H1 (cell line): ENCODE data around the gene PRPF6. TPM values are rescaled to one million over a fixed set of nuclear protein-coding genes. Genes with fewer than 3 reads are reported as not detected.

Experiments
- CTBP2 ChIP-seq: IDR thresholded peaks from 2 replicates; pipeline ENCODE4 v1.7.0; 2011; ENCODE audit warnings: borderline replicate concordance, mild to moderate bottlenecking, moderate library complexity, mixed read lengths, low read length; ENCODE audit not compliant: insufficient read depth, insufficient read length
- SIN3A ChIP-seq, 2 experiments: IDR thresholded peaks in 1 of 2; conservative IDR thresholded peaks in 1 of 2; 2 replicates each; pipeline ENCODE4 v1.6.1; 2011 to 2012; ENCODE audit warnings: low read length in 2 of 2, improper control_type of control experiment in 1 of 2, low read depth in 1 of 2, mild to moderate bottlenecking in 1 of 2
- ZNF274 ChIP-seq: IDR thresholded peaks from 2 replicates; pipeline ENCODE4 v1.7.0; 2012; ENCODE audit warnings: low read length, borderline replicate concordance; ENCODE audit errors: extremely low read depth
- polyA plus RNA-seq, 7 experiments: library from polyadenylated mRNA; depleted of rRNA in 3 of 7; stranded (reverse) in 5 of 7; unstranded in 2 of 7; fragments of >200 nt in 5 of 7; fragments of 200-250 nt in 2 of 7; gene quantifications; 1 replicate in 5 of 7; 2 replicates in 1 of 7; 4 replicates in 1 of 7; pipeline versions ENCODE4 v1.2.1 to v1.2.3, GENCODE V29; 2011 to 2013; ENCODE audit warnings: missing spikeins in 2 of 7, mixed read lengths in 2 of 7
- total RNA-seq: library from RNA; stranded (reverse); fragmentation: NEBNext Ultra II Directional; extraction: Animal tissue kit (Norgen Biotek cat#: 25700); gene quantifications from 2 replicates; pipeline ENCODE4 v1.2.1, GENCODE V29; 2021

The PRPF6 gene
- total and polyA plus RNA-seq, 2 of the 8 experiments (the other 6 are each of a cell fraction or from before 2014, with no cell fraction given) = 27.9 to 76.9 TPM

GRCh38 chr20:63932606-63933160 is 48.2 kb upstream of the PRPF6 start (continued):
- no peak for TF ChIP-seq SIN3A (conservative IDR thresholded peaks at IDR 0.05 in 1 of 2, IDR thresholded peaks at IDR 0.05 in 1 of 2; ENCODE audit: low read depth in 1 of 2, low read length in 2 of 2)
- TF ChIP-seq ZNF274 = no peak
- no peak for TF ChIP-seq CTBP2
